Mesothelial cell of epicardium (in vitro differentiated cells): Measurements from ENCODE around the gene TBXAS1. TPM values are rescaled to one million over a fixed set of nuclear protein-coding genes. Genes with fewer than 3 reads are reported as not detected.

Experiments
- DNase-seq, 2 experiments: peaks; one replicate each; pipeline ENCODE4 v3.0.0; 2021; ENCODE audit warnings: low spot score in 2 of 2; ENCODE audit not compliant: unreplicated experiment in 2 of 2
- H3K27ac Mint-ChIP-seq: 2 replicates; pipeline ENCODE4 v1.8.0; 2021; ENCODE audit warnings: mixed read lengths
- H3K27me3 Mint-ChIP-seq: 2 replicates; pipeline ENCODE4 v1.8.0; 2021; ENCODE audit warnings: low read depth, mixed read lengths
- H3K36me3 Mint-ChIP-seq: 2 replicates; pipeline ENCODE4 v1.8.0; 2021; ENCODE audit warnings: mixed read lengths
- H3K4me1 Mint-ChIP-seq: 2 replicates; pipeline ENCODE4 v1.8.0; 2021; ENCODE audit warnings: mixed read lengths
- H3K4me3 Mint-ChIP-seq: 2 replicates; pipeline ENCODE4 v1.8.0; 2021; ENCODE audit warnings: mild to moderate bottlenecking, moderate library complexity, mixed read lengths
- H3K9me3 Mint-ChIP-seq: 2 replicates; pipeline ENCODE4 v1.8.0; 2021; ENCODE audit warnings: mixed read lengths
- total RNA-seq: library from RNA; stranded (reverse); gene quantifications from 3 replicates; pipeline ENCODE4 v1.2.1, GENCODE V29; 2021
- TF ChIP-seq, protein P1 (sequence below): fragments of 200-600 bp; sonication (generic); IDR thresholded peaks from one replicate; pipeline ENCODE4 v1.5.0; 2021; ENCODE audit warnings: antibody characterized with exemption; ENCODE audit not compliant: unreplicated experiment

TBXAS1 gene
- total RNA-seq, 1 donor from 2014 or later: 3.1 TPM

GRCh38 chr7:139998572-139998971, 169.5 kb downstream of the TBXAS1 start:
- no peak for DNase-seq
- Mint-ChIP-seq H3K9me3 (no peaks in the 10 kb centered on the region), H3K4me3 (no peak overlapping the region), H3K36me3 (no peaks in the 10 kb centered on the region), H3K27me3 (no peaks in the 10 kb centered on the region), H3K4me1 (peaks cover 3% of the 10 kb centered on the region), H3K27ac (no peak overlapping the region)
- TF ChIP-seq, protein P1, sequence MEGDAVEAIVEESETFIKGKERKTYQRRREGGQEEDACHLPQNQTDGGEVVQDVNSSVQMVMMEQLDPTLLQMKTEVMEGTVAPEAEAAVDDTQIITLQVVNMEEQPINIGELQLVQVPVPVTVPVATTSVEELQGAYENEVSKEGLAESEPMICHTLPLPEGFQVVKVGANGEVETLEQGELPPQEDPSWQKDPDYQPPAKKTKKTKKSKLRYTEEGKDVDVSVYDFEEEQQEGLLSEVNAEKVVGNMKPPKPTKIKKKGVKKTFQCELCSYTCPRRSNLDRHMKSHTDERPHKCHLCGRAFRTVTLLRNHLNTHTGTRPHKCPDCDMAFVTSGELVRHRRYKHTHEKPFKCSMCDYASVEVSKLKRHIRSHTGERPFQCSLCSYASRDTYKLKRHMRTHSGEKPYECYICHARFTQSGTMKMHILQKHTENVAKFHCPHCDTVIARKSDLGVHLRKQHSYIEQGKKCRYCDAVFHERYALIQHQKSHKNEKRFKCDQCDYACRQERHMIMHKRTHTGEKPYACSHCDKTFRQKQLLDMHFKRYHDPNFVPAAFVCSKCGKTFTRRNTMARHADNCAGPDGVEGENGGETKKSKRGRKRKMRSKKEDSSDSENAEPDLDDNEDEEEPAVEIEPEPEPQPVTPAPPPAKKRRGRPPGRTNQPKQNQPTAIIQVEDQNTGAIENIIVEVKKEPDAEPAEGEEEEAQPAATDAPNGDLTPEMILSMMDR: no peak

DNA sequence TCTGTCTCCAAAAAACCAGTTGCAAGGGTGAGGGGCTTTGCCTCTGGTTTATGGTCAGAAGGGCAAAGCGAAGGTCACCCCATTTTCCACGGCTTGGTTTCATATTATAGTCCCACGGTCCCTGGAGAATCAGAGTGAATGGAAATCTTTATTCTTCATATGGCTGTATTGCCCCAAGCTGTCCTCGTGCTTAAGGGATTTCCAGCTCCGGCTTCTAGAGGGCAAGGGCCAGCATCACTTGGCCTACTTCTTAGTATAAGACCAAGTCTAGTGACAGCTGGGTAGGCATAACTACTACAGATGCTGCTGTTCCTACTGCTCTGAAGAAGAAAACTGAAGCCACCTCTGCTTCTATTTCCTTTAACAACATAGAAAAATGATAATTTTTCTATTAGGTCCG, 170.5 kb downstream of the TBXAS1 start:
- H3K27ac Mint-ChIP-seq: no peak overlapping the region
- no peaks in the 10 kb centered on the region for H3K36me3 Mint-ChIP-seq
- DNase-seq: no peak
- peaks cover 3% of the 10 kb centered on the region for H3K4me1 Mint-ChIP-seq
- H3K27me3 Mint-ChIP-seq: no peaks in the 10 kb centered on the region
- no peaks in the 10 kb centered on the region for H3K9me3 Mint-ChIP-seq
- TF ChIP-seq, protein P1: no peak
- H3K4me3 Mint-ChIP-seq: no peak overlapping the region

- H3K27ac Mint-ChIP-seq: no peak overlapping the region
- H3K4me3 Mint-ChIP-seq: no peak overlapping the region
- no peaks in the 10 kb centered on the region for H3K4me1 Mint-ChIP-seq
- no peaks in the 10 kb centered on the region for H3K36me3 Mint-ChIP-seq
- TF ChIP-seq, protein P1: no peak
- no peak for DNase-seq
- H3K27me3 Mint-ChIP-seq: no peaks in the 10 kb centered on the region
- no peaks in the 10 kb centered on the region for H3K9me3 Mint-ChIP-seq
These were observed 171.7 kb downstream of the TBXAS1 start for GRCh38 chr7:140000666-140001268.

DNA sequence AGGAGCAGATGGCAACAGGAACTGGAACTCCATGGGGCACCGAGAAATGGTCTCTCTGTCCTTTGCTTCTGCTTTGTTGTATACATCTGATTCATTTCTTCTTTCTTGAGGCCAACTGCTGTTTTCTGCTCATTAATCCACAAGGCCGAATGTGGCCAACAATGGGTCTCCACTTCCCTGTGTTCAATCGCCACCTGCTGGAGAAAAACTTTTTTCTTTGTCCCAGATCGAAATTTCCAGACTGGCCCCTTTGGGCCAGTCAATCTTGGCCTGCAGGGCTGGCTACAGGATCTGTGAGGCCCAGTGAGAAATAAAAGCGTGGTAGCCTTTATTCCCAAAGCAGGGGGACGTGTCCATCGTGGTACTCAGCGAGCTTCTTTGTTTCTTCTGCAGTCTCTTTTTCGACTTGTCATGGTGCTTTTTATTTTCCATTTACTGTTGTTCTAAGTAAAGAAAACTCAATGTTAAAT, 174.9 kb downstream of the TBXAS1 start:
- no peak for DNase-seq
- Mint-ChIP-seq H3K4me3 (no peak overlapping the region), H3K27me3 (peaks cover 4% of the 10 kb centered on the region), H3K27ac (no peak overlapping the region), H3K36me3 (no peaks in the 10 kb centered on the region), H3K9me3 (no peaks in the 10 kb centered on the region), H3K4me1 (no peaks in the 10 kb centered on the region)
- TF ChIP-seq, protein P1: peak; percentile 64

DNA sequence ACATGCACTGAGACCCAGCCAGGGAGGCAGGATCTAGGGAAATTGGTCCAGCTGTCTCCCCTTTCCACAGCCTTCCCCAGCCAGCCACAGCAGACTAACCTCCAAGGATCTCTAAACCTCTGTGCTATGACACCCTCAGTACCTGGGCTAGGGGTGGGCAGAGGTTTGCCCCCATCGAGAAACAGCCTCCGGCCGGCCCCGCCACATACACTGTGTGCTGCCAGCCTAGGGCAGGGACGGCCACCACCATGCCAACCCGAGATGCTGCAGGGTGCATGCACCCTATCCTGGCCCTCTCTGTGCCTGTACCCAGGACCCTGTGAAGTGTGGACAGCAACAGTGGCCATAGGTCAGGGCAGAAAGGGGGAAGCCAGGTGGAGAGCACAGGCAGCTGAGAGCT, 175.6 kb downstream of the TBXAS1 start:
- H3K36me3 Mint-ChIP-seq: no peaks in the 10 kb centered on the region
- DNase-seq: no peak

More for the DNA sequence above, 175.6 kb downstream of the TBXAS1 start:
- H3K4me3 Mint-ChIP-seq: no peak overlapping the region
- no peaks in the 10 kb centered on the region for H3K9me3 Mint-ChIP-seq
- H3K4me1 Mint-ChIP-seq: no peaks in the 10 kb centered on the region
- H3K27ac Mint-ChIP-seq: no peak overlapping the region
- TF ChIP-seq, protein P1: no peak
- H3K27me3 Mint-ChIP-seq: peaks cover 4% of the 10 kb centered on the region
